Stimulated activated CD8-positive, alpha-beta memory T cell treated with anti-CD3 and anti-CD28 coated beads, Interleukin-15, amount 100 ng/mL, for 4 hours (primary cell): ENCODE data around the gene GCLM.
A peak's percentile ranks its signal among the peaks of the same experiment; 100 is the strongest.
"Not testable (repeated sequence)": the region's sequence is repeated elsewhere in the genome, so short reads cannot be mapped to it uniquely, and the experiment has no call there.

Experiments used
- DNase-seq, 2 donors: peaks; one replicate each; pipeline ENCODE4 v3.0.0-alpha.2; 2020; ENCODE audit warnings: low read depth in 2 of 2

Gene GCLM

GRCh38 chr1:93909146-93910050, at the start of gene GCLM:
Gene GCLM, minus strand, starts transcription at chr1:93909430. Its CDS starts 267 bp downstream, at chr1:93909163.
- peak; percentile 91 for DNase-seq

GRCh38 chr1:93958726-93959100, 49.5 kb upstream of the GCLM start:
- DNase-seq: no peak

- DNase-seq: no peak
Observed at GRCh38 chr1:93958032-93958725, 48.9 kb upstream of the GCLM start.

GRCh38 chr1:93955765-93956164, 46.5 kb upstream of the GCLM start:
- DNase-seq: no peak

GRCh38 chr1:93947002-93947686, 37.9 kb upstream of the GCLM start:
- DNase-seq: not testable (repeated sequence)

GRCh38 chr1:93938461-93939145, 29.4 kb upstream of the GCLM start:
- no peak for DNase-seq

GRCh38 chr1:93937997-93938396, 28.8 kb upstream of the GCLM start:
- no peak for DNase-seq

GRCh38 chr1:93925206-93925605, 16.0 kb upstream of the GCLM start:
- no peak for DNase-seq

GRCh38 chr1:93919780-93920179, 10.6 kb upstream of the GCLM start:
- no peak for DNase-seq

- no peak for DNase-seq
Observed at GRCh38 chr1:93917302-93917701, 8.1 kb upstream of the GCLM start.

- DNase-seq: not testable (repeated sequence)
Observed at GRCh38 chr1:93910880-93911279, 1.6 kb upstream of the GCLM start.

GRCh38 chr1:93910305-93910704, 1.1 kb upstream of the GCLM start:
- DNase-seq: no peak

- DNase-seq: peak; percentile 7 to 34
Observed at GRCh38 chr1:93908394-93909145, 660 bp downstream of the GCLM start.

GRCh38 chr1:93907718-93908117, 1.5 kb downstream of the GCLM start:
- DNase-seq: no peak

- no peak for DNase-seq
Observed at GRCh38 chr1:93906480-93906879, 2.8 kb downstream of the GCLM start.

GRCh38 chr1:93905734-93906133, 3.5 kb downstream of the GCLM start:
- DNase-seq: no peak

GRCh38 chr1:93905051-93905450, 4.2 kb downstream of the GCLM start:
- no peak for DNase-seq

- no peak for DNase-seq
Observed at GRCh38 chr1:93904228-93904627, 5.0 kb downstream of the GCLM start.

GRCh38 chr1:93900723-93901504, 8.3 kb downstream of the GCLM start:
- DNase-seq: no peak

- no peak for DNase-seq
Observed at GRCh38 chr1:93899543-93900207, 9.6 kb downstream of the GCLM start.
